SJCRH30 (cell line): Measurements from ENCODE around the gene HIBADH. TPM values are rescaled to one million over a fixed set of nuclear protein-coding genes. Genes with fewer than 3 reads are reported as not detected.
"Not testable (repeated sequence)": the region's sequence is repeated elsewhere in the genome, so short reads cannot be mapped to it uniquely, and the experiment has no call there.

Source experiments
- DNase-seq, 2 experiments: peaks; one replicate each; pipeline ENCODE4 v3.0.0-alpha.2; 2015 to 2020
- H3K27ac ChIP-seq: fragments of 250-450 bp; sonication (Bioruptor Pico); 2 replicates; pipeline ENCODE4 v1.5.1; 2020; ENCODE audit warnings: mild to moderate bottlenecking, moderate library complexity
- H3K27me3 ChIP-seq: fragments of 250-450 bp; sonication (Bioruptor Pico); 2 replicates; pipeline ENCODE4 v1.5.1; 2020; ENCODE audit warnings: mild to moderate bottlenecking, moderate library complexity
- H3K36me3 ChIP-seq: fragments of 250-450 bp; sonication (Bioruptor Pico); 2 replicates; pipeline ENCODE4 v1.5.1; 2020; ENCODE audit warnings: mild to moderate bottlenecking, moderate library complexity
- H3K4me1 ChIP-seq: fragments of 250-450 bp; sonication (Bioruptor Pico); 2 replicates; pipeline ENCODE4 v1.5.1; 2020; ENCODE audit warnings: mild to moderate bottlenecking, moderate library complexity
- H3K4me3 ChIP-seq: fragments of 250-450 bp; sonication (Bioruptor Pico); 2 replicates; pipeline ENCODE4 v1.5.1; 2020; ENCODE audit warnings: mild to moderate bottlenecking, moderate library complexity
- H3K9me3 ChIP-seq: fragments of 250-450 bp; sonication (Bioruptor Pico); replicated peaks from 2 replicates; pipeline ENCODE4 v1.5.1; 2020; ENCODE audit warnings: mild to moderate bottlenecking, moderate library complexity
- total RNA-seq: library from RNA; depleted of rRNA; stranded (reverse); fragments of >200 nt; shearing (Covaris generic); gene quantifications from 2 replicates; pipeline ENCODE4 v1.2.3, GENCODE V29; 2014; rRNA removed

Gene HIBADH
- total RNA-seq, 1 experiment from 2014 or later = 41.6 TPM

DNA sequence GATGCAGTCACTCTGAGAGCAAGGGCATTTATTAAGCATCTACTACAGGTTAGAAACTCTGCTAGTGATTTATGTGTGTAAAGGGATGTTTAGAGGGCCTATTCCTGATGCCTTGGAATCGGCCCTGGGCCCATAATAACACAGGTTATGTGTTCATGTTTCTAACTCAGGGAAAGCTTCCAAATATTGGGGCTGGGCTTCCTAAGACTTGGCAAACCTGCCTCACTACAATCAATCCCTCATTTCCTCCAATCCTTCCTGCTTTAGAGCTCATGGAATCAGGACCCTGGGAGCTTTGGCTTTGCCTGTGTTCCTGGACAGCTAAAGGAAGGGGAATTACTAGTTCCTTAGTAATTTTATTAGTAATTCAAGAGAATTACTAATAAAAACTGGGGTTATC, 148.8 kb downstream of the HIBADH start:
- no peaks in the 10 kb centered on the region for H3K27me3 ChIP-seq
- no peaks in the 10 kb centered on the region for H3K36me3 ChIP-seq
- DNase-seq = no peak

GRCh38 chr7:27511370-27511769, 151.3 kb downstream of the HIBADH start:
- H3K4me1 ChIP-seq, H3K4me3 ChIP-seq, H3K27ac ChIP-seq, H3K9me3 ChIP-seq, H3K27me3 ChIP-seq, DNase-seq, H3K36me3 ChIP-seq: not testable (repeated sequence)

More for the DNA sequence above, 148.8 kb downstream of the HIBADH start:
- Histone ChIP-seq H3K4me1 (no peaks in the 10 kb centered on the region), H3K4me3 (no peak overlapping the region), H3K9me3 (no peaks in the 10 kb centered on the region), H3K27ac (no peak overlapping the region)

DNA sequence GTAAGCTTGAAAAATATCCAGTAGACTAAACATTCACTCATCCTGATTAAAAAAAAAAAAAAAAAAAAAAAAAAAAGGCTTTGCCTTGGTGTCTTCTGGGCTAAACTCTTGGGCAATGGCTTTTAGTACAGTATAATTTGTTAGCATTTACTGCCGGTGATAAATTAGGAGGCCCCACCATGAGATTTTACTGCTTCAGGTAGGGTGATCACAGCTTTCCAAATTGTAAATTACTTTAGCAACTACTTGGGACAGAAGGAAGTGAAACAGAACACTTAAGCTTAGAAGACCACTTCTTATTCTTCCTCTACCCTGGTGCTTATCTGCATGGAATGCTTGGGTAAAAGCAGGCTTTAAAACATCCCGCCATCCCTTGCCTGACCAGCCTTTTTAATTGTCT, 152.1 kb downstream of the HIBADH start:
- no peaks in the 10 kb centered on the region for H3K36me3 ChIP-seq
- no peak overlapping the region for H3K4me3 ChIP-seq
- H3K27me3 ChIP-seq = no peaks in the 10 kb centered on the region
- H3K4me1 ChIP-seq = no peaks in the 10 kb centered on the region
- no peaks in the 10 kb centered on the region for H3K9me3 ChIP-seq
- DNase-seq = no peak
- no peak overlapping the region for H3K27ac ChIP-seq

- H3K27me3 ChIP-seq, DNase-seq, H3K4me3 ChIP-seq, H3K9me3 ChIP-seq, H3K4me1 ChIP-seq, H3K27ac ChIP-seq, H3K36me3 ChIP-seq: not testable (repeated sequence)
These were observed 160.8 kb downstream of the HIBADH start for GRCh38 chr7:27501879-27502278.

DNA sequence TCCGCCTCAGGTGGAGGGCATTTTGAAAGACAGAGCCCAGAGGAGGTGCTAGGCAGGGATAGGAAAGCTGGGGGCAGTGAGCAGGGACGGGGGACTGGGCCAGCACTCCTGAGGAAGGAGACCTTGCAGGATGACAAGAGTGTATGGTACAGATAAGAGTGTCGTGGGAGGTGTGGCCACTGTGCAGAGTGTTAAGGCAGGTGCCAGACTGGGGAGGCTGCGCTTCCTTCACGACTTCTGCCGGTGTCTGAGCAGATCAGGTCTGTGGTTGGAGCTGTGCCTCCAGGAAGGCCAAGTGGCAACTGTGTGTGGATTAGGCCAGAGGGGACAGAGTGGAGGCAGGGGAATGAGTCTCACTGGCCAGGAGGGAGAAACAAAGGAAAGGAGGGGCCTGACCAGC, 161.7 kb downstream of the HIBADH start:
- Histone ChIP-seq H3K27ac (no peak overlapping the region), H3K36me3 (no peaks in the 10 kb centered on the region), H3K27me3 (no peaks in the 10 kb centered on the region), H3K4me1 (no peaks in the 10 kb centered on the region), H3K9me3 (no peaks in the 10 kb centered on the region), H3K4me3 (no peak overlapping the region)
- no peak for DNase-seq

- Histone ChIP-seq H3K4me1 (no peaks in the 10 kb centered on the region), H3K36me3 (no peaks in the 10 kb centered on the region), H3K27me3 (no peaks in the 10 kb centered on the region), H3K9me3 (no peaks in the 10 kb centered on the region), H3K4me3 (no peak overlapping the region), H3K27ac (no peak overlapping the region)
- no peak for DNase-seq
These were observed 170.5 kb downstream of the HIBADH start for GRCh38 chr7:27492224-27492623.

- no peak overlapping the region for H3K27ac ChIP-seq
- no peaks in the 10 kb centered on the region for H3K4me1 ChIP-seq
- H3K9me3 ChIP-seq = no peaks in the 10 kb centered on the region
- H3K4me3 ChIP-seq = no peak overlapping the region
- no peaks in the 10 kb centered on the region for H3K27me3 ChIP-seq
- no peak for DNase-seq
- no peaks in the 10 kb centered on the region for H3K36me3 ChIP-seq
These were observed 171.1 kb downstream of the HIBADH start for GRCh38 chr7:27491534-27491933.

DNA sequence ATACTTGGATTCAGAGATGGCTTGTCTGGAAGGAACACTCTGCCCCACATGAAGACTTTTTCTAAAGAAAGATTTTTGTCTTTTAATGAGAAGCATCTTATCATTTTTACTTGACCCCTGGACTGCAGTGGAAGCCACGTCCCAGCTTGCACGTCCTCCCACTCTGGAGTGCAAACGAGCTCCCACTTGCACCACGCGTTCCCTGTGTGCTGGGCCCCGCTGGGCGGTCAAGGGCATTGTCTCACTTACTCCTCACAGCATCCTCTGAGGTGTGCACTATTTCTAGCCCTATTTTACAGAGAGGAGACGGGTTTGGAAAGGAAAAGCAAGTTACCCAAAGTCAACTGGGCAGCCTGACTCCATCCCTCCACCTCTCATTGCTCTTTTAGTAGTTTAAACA, 175.2 kb downstream of the HIBADH start:
- no peak overlapping the region for H3K27ac ChIP-seq
- no peak for DNase-seq
- 0 out of 2 replicates have a peak, but pooled peaks cover 4% of the 10 kb centered on the region for H3K27me3 ChIP-seq
- H3K36me3 ChIP-seq = no peaks in the 10 kb centered on the region
- H3K4me3 ChIP-seq = no peak overlapping the region
- H3K4me1 ChIP-seq = no peaks in the 10 kb centered on the region
- no peaks in the 10 kb centered on the region for H3K9me3 ChIP-seq

DNA sequence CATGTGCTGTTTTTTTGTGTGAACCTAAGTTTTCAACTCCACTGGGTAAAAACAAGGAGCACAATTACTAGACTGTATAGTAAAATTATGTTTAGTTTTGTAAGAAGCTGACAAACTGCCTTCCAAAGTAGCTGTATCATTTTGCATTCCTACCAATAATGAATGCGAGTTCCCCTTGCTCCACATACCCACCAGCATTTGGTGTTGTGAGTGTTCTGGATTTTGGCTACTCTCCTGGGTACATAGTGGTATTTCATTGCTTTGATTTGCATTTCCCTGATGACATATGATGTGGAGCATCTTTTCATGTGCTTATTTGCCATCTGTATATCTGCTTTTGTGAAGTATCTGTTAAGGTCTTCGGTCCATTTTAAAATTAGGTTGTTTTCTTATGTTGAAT, 178.2 kb downstream of the HIBADH start:
- Histone ChIP-seq H3K36me3 (no peaks in the 10 kb centered on the region), H3K9me3 (no peaks in the 10 kb centered on the region), H3K4me1 (no peaks in the 10 kb centered on the region), H3K27ac (no peak overlapping the region), H3K27me3 (0 out of 2 replicates have a peak, but pooled peaks cover 4% of the 10 kb centered on the region), H3K4me3 (no peak overlapping the region)
- no peak for DNase-seq

DNA sequence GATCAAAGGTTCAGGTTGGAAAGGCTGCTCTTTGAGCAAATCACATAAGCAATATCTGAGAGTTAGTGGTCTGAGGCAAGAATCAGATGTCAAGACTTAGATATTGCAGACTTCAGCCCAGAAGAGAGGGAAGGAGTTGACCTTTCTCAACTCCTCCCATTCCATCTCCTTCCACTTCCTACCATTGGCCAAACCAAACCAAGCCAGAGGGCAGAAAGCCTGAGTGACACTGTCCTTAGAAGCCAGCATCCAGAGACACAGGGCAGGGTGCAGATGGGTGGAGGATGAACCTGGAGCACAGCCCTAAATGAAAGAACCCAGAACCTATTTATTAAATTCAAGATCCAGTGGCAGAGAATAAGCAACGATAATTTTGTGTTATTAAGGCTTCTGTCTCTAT, 180.5 kb downstream of the HIBADH start:
- no peak overlapping the region for H3K27ac ChIP-seq
- H3K4me1 ChIP-seq = no peaks in the 10 kb centered on the region

GRCh38 chr7:27478556-27478955, 184.1 kb downstream of the HIBADH start:
- H3K4me1 ChIP-seq = no peaks in the 10 kb centered on the region
- no peaks in the 10 kb centered on the region for H3K9me3 ChIP-seq
- H3K4me3 ChIP-seq = no peak overlapping the region
- no peak for DNase-seq
- 0 out of 2 replicates have a peak, but pooled peaks cover 4% of the 10 kb centered on the region for H3K27me3 ChIP-seq
- H3K36me3 ChIP-seq = no peaks in the 10 kb centered on the region
- no peak overlapping the region for H3K27ac ChIP-seq

More for the DNA sequence above, 180.5 kb downstream of the HIBADH start:
- Histone ChIP-seq H3K36me3 (no peaks in the 10 kb centered on the region), H3K9me3 (no peaks in the 10 kb centered on the region), H3K27me3 (0 out of 2 replicates have a peak, but pooled peaks cover 4% of the 10 kb centered on the region), H3K4me3 (no peak overlapping the region)
- no peak for DNase-seq

DNA sequence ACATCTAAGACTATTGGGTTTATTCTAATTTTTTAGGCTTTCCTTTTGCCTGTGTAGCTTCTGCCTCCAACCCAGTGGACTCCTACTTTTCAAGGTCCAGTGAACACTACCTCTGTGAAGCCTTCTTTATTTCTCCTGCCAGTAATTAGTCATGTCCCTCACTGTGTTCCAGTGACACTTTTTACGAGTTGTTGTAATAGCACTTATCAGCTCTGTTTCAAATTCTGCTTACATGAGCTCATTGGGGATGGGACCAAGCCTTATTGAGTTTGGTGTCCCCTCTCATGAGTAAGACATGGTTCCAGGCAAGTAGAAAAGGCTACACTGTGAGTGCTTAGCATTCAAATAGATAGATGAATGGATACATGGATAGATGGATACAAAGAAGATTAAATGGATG, 184.6 kb downstream of the HIBADH start:
- Histone ChIP-seq H3K27me3 (0 out of 2 replicates have a peak, but pooled peaks cover 4% of the 10 kb centered on the region), H3K27ac (no peak overlapping the region), H3K9me3 (no peaks in the 10 kb centered on the region), H3K36me3 (no peaks in the 10 kb centered on the region), H3K4me3 (no peak overlapping the region), H3K4me1 (no peaks in the 10 kb centered on the region)
- no peak for DNase-seq

DNA sequence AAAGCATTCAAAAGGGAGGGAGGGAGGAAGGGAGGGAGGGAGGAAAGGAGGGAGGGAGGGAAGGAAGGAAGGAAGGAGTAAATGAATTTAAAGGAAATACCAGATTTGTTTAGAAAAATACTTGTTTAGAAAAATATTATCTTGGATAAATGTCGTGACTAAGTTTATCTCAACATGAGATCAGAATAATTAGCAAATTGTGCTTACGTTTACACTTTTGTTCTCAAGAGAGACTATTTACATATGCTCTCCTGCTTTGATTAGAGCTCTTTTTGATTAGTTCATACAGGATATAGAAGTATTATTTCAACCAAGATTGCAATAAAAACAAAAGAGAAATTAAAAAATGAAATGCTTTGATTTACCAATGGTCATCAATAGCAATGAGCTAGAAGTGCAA, 186.2 kb downstream of the HIBADH start:
- Histone ChIP-seq H3K36me3 (no peaks in the 10 kb centered on the region), H3K27ac (no peak overlapping the region)

More for the DNA sequence above, 186.2 kb downstream of the HIBADH start:
- no peaks in the 10 kb centered on the region for H3K9me3 ChIP-seq
- H3K4me1 ChIP-seq = no peaks in the 10 kb centered on the region
- no peak overlapping the region for H3K4me3 ChIP-seq
- DNase-seq = no peak
- 0 out of 2 replicates have a peak, but pooled peaks cover 4% of the 10 kb centered on the region for H3K27me3 ChIP-seq

Other genes with a start within 250 kb of the HIBADH start
- 79.6 and 93.3 TPM in 2 replicates for gene TAX1BP1, start 77.3 kb upstream of the HIBADH start, total RNA-seq